GM12891 (cell line): Measurements from ENCODE around the gene TNFRSF11A.

Source experiments
- DNase-seq: peaks from one replicate; pipeline ENCODE4 v3.0.0; 2011; ENCODE audit warnings: low spot score; ENCODE audit not compliant: insufficient read length
- FAIRE-seq: peaks from 2 replicates; lab custom pipeline; 2011; peaks lifted over from hg19 to GRCh38; lab: Jason Lieb, UNC
- PAX5 ChIP-seq: IDR thresholded peaks from 2 replicates; pipeline ENCODE4 v1.6.1; 2011; ENCODE audit warnings: low read length, moderate library complexity, mild to moderate bottlenecking; ENCODE audit not compliant: insufficient read depth, severe bottlenecking
- POLR2A ChIP-seq: IDR thresholded peaks from 2 replicates; pipeline ENCODE4 v1.6.1; 2011; ENCODE audit warnings: low read depth, low read length, control low read depth
- POLR2AphosphoS5 ChIP-seq: IDR thresholded peaks from 2 replicates; pipeline ENCODE4 v1.6.1; 2011; ENCODE audit warnings: low read depth, low read length, control low read depth
- POU2F2 ChIP-seq: IDR thresholded peaks from 2 replicates; pipeline ENCODE4 v1.6.1; 2011; ENCODE audit warnings: low read depth, mild to moderate bottlenecking, control low read depth, low read length, moderate library complexity
- SPI1 ChIP-seq: IDR thresholded peaks from 2 replicates; pipeline ENCODE4 v1.6.1; 2011; ENCODE audit warnings: low read depth, low read length, control low read depth
- TAF1 ChIP-seq: IDR thresholded peaks from 2 replicates; pipeline ENCODE4 v1.6.1; 2011; ENCODE audit warnings: low read depth, low read length, control low read depth

TNFRSF11A gene

GRCh38 chr18:62340996-62341395 is 15.9 kb downstream of the TNFRSF11A start:
- TF ChIP-seq SPI1, result no peak
- TF ChIP-seq POLR2A, result no peak
- TF ChIP-seq POU2F2, result no peak
- no peak for TF ChIP-seq TAF1
- no peak for TF ChIP-seq POLR2AphosphoS5
- TF ChIP-seq PAX5, result no peak
- DNase-seq, result no peak
- FAIRE-seq, result no peak

DNA sequence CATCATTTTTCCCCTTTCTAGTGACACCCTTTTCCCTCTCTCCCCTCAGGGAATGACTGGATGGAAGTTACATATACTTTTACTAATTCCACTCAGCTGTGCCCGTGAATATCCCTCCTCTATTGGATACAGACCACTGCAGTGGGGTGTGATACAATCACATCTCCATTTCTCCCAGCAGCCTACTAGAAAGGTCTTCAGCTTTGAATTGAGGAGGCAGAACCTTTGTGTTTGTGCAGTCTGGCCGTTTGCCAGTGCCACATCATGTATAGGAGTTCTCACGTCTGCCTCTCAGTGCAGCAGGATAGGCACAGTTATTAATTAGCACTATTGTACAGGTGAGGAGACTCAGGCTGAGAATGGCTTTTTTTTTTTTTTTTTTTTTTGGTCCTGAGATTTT is 16.4 kb downstream of the TNFRSF11A start:
- DNase-seq (no peak), FAIRE-seq (no peak)
- TF ChIP-seq SPI1, result no peak

GRCh38 chr18:62342884-62343283 is 17.8 kb downstream of the TNFRSF11A start:
- no peak for TF ChIP-seq POU2F2
- no peak for TF ChIP-seq TAF1
- TF ChIP-seq POLR2A, result no peak
- TF ChIP-seq SPI1, result no peak
- TF ChIP-seq POLR2AphosphoS5, result no peak
- no peak for TF ChIP-seq PAX5
- DNase-seq, result no peak
- FAIRE-seq, result no peak

GRCh38 chr18:62343316-62343715 is 18.2 kb downstream of the TNFRSF11A start:
- TF ChIP-seq TAF1 (no peak), POLR2A (no peak), POU2F2 (no peak)
- FAIRE-seq (no peak), DNase-seq (no peak)

DNA sequence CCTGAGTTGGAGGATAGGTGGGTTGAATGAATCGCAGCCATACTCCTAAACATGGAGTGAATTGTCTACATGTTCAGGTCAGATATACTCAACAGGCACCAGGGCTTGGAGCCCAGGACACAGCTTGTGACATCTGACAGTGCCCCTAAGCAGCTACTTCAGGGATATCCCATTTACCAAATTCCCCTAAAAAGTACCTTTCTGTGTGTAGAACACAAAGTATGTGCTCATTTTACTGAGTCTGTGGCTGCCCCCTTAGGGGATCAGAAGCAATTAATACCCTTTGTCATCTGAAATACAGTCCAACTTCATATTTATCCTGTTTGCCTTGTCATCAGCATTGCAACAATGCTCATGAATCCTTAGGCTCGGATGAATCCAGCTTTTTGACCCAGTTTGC is 20.8 kb downstream of the TNFRSF11A start:
- TF ChIP-seq PAX5, result no peak
- no peak for TF ChIP-seq POLR2A
- TF ChIP-seq POLR2AphosphoS5, result no peak
- TF ChIP-seq SPI1, result no peak
- DNase-seq (no peak), FAIRE-seq (no peak)

DNA sequence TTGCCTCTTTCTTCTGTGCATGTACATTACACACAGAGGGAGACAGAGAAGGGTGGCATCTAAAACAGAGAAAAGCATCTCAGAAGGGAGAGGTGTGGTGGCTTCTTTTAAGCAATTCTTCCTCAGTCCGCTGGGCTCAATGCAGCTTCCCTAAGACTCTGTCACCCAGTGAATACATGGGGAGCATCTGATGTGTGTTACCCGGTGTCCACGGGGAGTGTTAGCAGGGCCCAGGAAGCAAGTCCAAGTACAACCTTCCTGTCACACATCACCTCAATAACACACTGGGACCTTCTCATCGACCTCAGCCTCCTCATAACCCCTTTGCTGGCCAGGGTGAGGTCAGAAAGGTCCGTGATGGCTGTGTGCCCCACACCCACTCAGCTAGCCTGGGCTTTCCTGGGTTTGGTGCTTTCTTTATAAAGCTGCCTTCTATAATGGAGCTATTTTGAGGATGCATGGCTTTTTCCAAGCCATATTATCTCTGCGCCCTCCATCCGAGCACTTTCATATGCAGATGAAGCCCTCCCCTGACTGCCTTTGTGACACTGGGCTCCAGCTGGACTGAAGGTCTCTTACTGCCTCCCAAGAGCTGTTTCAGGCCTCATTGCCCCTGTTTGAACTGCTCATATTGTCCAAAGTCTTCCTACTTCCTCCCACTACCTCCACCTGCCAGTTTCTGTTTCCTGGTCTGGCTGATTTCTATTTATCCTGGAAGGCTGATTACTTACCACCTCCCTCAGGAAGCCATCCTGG is 21.4 kb downstream of the TNFRSF11A start:
- DNase-seq, result no peak
- no peak for TF ChIP-seq POLR2A
- no peak for TF ChIP-seq POLR2AphosphoS5
- no peak for TF ChIP-seq TAF1
- TF ChIP-seq PAX5, result no peak
- no peak for TF ChIP-seq POU2F2
- TF ChIP-seq SPI1, result no peak
- FAIRE-seq, result no peak

GRCh38 chr18:62347089-62347506 is 22.0 kb downstream of the TNFRSF11A start:
- FAIRE-seq (no peak), DNase-seq (no peak)
- TF ChIP-seq PAX5, result no peak
- TF ChIP-seq POU2F2, result no peak
- TF ChIP-seq SPI1, result no peak
- no peak for TF ChIP-seq POLR2AphosphoS5
- no peak for TF ChIP-seq POLR2A
- no peak for TF ChIP-seq TAF1

DNA sequence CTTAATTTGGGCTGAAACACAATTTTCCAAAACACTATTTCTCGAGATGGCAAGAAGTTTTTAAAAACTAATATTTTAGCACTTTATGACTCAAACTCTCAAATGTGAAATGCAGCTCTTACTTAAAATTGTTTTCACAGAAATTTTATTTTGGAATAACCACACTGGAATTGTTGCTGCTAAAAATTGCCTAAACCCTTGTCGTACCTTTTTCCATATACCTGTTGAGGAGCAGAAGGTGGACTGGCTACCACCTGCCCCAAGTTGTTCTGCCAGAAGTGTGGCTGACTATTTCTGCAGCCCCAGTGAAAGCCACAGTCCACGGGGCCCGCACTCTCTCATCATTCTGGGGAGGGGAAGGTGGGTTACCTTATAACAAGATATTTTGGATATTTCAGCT is 23.4 kb downstream of the TNFRSF11A start:
- TF ChIP-seq SPI1 (no peak), POLR2AphosphoS5 (no peak), POU2F2 (no peak), POLR2A (no peak), PAX5 (no peak), TAF1 (no peak)
- FAIRE-seq (no peak), DNase-seq (no peak)

GRCh38 chr18:62353170-62353569 is 28.1 kb downstream of the TNFRSF11A start:
- DNase-seq (no peak), FAIRE-seq (no peak)
- TF ChIP-seq POU2F2 (no peak), SPI1 (no peak), PAX5 (no peak), POLR2AphosphoS5 (no peak), TAF1 (no peak), POLR2A (no peak)

GRCh38 chr18:62354151-62354550 is 29.0 kb downstream of the TNFRSF11A start:
- no peak for FAIRE-seq
- TF ChIP-seq TAF1 (no peak), POLR2AphosphoS5 (no peak), PAX5 (no peak), SPI1 (no peak), POU2F2 (no peak), POLR2A (no peak)
- no peak for DNase-seq
